Fibroblast of peridontal ligament (primary cell): Measurements from ENCODE around the gene EFNA5.

Experiments used
- DNase-seq: peaks from one replicate; pipeline ENCODE4 v3.0.0-alpha.2; 2010; ENCODE audit errors: extremely low read depth

Gene EFNA5

GRCh38 chr5:107670932-107671741, at the start of gene EFNA5:
EFNA5 (minus strand) TSS chr5:107670937.
- peak; percentile 51 for DNase-seq

GRCh38 chr5:107719034-107719606, 48.4 kb upstream of the EFNA5 start:
- DNase-seq: no peak

- DNase-seq: no peak
Observed at GRCh38 chr5:107717816-107718215, 47.1 kb upstream of the EFNA5 start.

- DNase-seq: no peak
Observed at GRCh38 chr5:107713228-107713627, 42.5 kb upstream of the EFNA5 start.

GRCh38 chr5:107712359-107712870, 41.7 kb upstream of the EFNA5 start:
- DNase-seq: no peak

GRCh38 chr5:107705402-107706014, 34.8 kb upstream of the EFNA5 start:
- DNase-seq: peak; percentile 41

GRCh38 chr5:107704681-107705401, 34.1 kb upstream of the EFNA5 start:
- DNase-seq: peak; percentile 33

GRCh38 chr5:107700481-107700880, 29.7 kb upstream of the EFNA5 start:
- DNase-seq: peak; percentile 67

GRCh38 chr5:107699425-107699824, 28.7 kb upstream of the EFNA5 start:
- no peak for DNase-seq

- peak; percentile 51 for DNase-seq
Observed at GRCh38 chr5:107698286-107698685, 27.5 kb upstream of the EFNA5 start.

- no peak for DNase-seq
Observed at GRCh38 chr5:107696498-107696897, 25.8 kb upstream of the EFNA5 start.

GRCh38 chr5:107696080-107696479, 25.3 kb upstream of the EFNA5 start:
- DNase-seq: no peak

- DNase-seq: no peak
Observed at GRCh38 chr5:107687937-107688336, 17.2 kb upstream of the EFNA5 start.

GRCh38 chr5:107687404-107687803, 16.7 kb upstream of the EFNA5 start:
- no peak for DNase-seq

GRCh38 chr5:107682533-107682932, 11.8 kb upstream of the EFNA5 start:
- DNase-seq: no peak

- no peak for DNase-seq
Observed at GRCh38 chr5:107680799-107681198, 10.1 kb upstream of the EFNA5 start.

GRCh38 chr5:107680099-107680498, 9.4 kb upstream of the EFNA5 start:
- DNase-seq: no peak

- DNase-seq: no peak
Observed at GRCh38 chr5:107676702-107677101, 6.0 kb upstream of the EFNA5 start.

- DNase-seq: no peak
Observed at GRCh38 chr5:107675201-107675600, 4.5 kb upstream of the EFNA5 start.

GRCh38 chr5:107674655-107675054, 3.9 kb upstream of the EFNA5 start:
- DNase-seq: peak; percentile 48

- DNase-seq: peak; percentile 91
Observed at GRCh38 chr5:107673368-107674136, 2.8 kb upstream of the EFNA5 start.
